ENCODE results near the gene FMNL2. TPM values are rescaled to one million over a fixed set of nuclear protein-coding genes. Genes with fewer than 3 reads are reported as not detected.

The FMNL2 gene
- total RNA-seq, 1 experiment from 2014 or later = 33.6 TPM

- Histone ChIP-seq H3K23me2 (ENCODE audit: insufficient read length, low read depth, low read length, poor library complexity, severe bottlenecking) (no peaks in the 10 kb centered on the region), H2BK12ac (ENCODE audit: insufficient read length, low read depth, low read length) (no peak overlapping the region), H3K14ac (ENCODE audit: insufficient read depth, low read length) (no peak overlapping the region), H4K8ac (replicated peaks; ENCODE audit: insufficient read length, low read depth, low read length) (no peak overlapping the region), H3K23ac (ENCODE audit: insufficient read length, low read depth, low read length) (no peak overlapping the region), H3K79me1 (ENCODE audit: insufficient read depth, low read depth, low read length, poor library complexity, severe bottlenecking) (no peaks in the 10 kb centered on the region), H2BK120ac (ENCODE audit: low read depth, low read length, poor library complexity, severe bottlenecking) (no peak overlapping the region), H2AFZ (ENCODE audit: low read length) (no peak overlapping the region), H2BK15ac (ENCODE audit: low read depth, low read length) (no peak overlapping the region), H3K9ac (ENCODE audit: extremely low read depth, insufficient read length, low read length) (no peak overlapping the region), H4K5ac (ENCODE audit: insufficient read length, low read depth, low read length) (no peak overlapping the region), H2AK5ac (ENCODE audit: insufficient read length, low read length) (no peak overlapping the region), H4K20me1 (ENCODE audit: control insufficient read depth, insufficient read depth, insufficient read length) (no peaks in the 10 kb centered on the region), H3K4me2 (ENCODE audit: insufficient read depth, insufficient read length, low read length) (no peak overlapping the region), H2BK5ac (ENCODE audit: insufficient read length, low read length) (no peak overlapping the region), H3T11ph (ENCODE audit: low read length) (no peak overlapping the region), H3K27ac (ENCODE audit: insufficient read length, low read depth, low read length) (no peak overlapping the region), H3K56ac (ENCODE audit: insufficient read length, low read depth, low read length) (no peak overlapping the region), H2BK20ac (ENCODE audit: low read depth, low read length, poor library complexity, severe bottlenecking) (no peak overlapping the region), H3K27me3 (ENCODE audit: insufficient read depth, low read length) (no peaks in the 10 kb centered on the region), H3K4me1 (ENCODE audit: insufficient read depth, low read length) (no peaks in the 10 kb centered on the region), H3K4ac (ENCODE audit: low read depth, low read length) (no peak overlapping the region), H3K79me2 (ENCODE audit: insufficient read depth, low read length) (no peaks in the 10 kb centered on the region), H4K91ac (ENCODE audit: insufficient read length, low read depth, low read length) (no peak overlapping the region), H3K18ac (ENCODE audit: insufficient read length, low read depth, low read length) (no peak overlapping the region), H3K9me3 (ENCODE audit: control insufficient read depth, low read depth, low read length) (no peaks in the 10 kb centered on the region)
- Mint-ChIP-seq H3K4me1 (peaks cover 10 to 19% of the 10 kb centered on the region in 2 experiments), H3K36me3 (ENCODE audit: insufficient read depth in 1 of 3, low read depth in 3 of 3) (peaks cover 9 to 32% (median 24%) of the 10 kb centered on the region in 3 experiments; a peak in 6 of 7 replicates), H3K4me3 (no peak overlapping the region), H3K9me3 (no peaks in the 10 kb centered on the region), H3K27ac (no peak overlapping the region; a peak in 1 of 7 replicates), H3K27me3 (ENCODE audit: low read depth) (no peaks in the 10 kb centered on the region)
- WGBS (ENCODE audit: extremely low coverage, insufficient read length, low lambda C conversion rate) = no CpG with 5 or more reads among the region's 7 CpGs
- TF ChIP-seq CTCF (conservative IDR thresholded peaks at IDR 0.05) = no peak
- DNase-seq = no peak
Measured at GRCh38 chr2:152558158-152558984, 223.4 kb downstream of the FMNL2 start.

Measured in H9 (cell line).